ENCODE measurements around the gene IFIT2. TPM values are rescaled to one million over a fixed set of nuclear protein-coding genes. Genes with fewer than 3 reads are reported as not detected.

Gene IFIT2
- total RNA-seq, 1 experiment from 2014 or later = 0.58 TPM

DNA sequence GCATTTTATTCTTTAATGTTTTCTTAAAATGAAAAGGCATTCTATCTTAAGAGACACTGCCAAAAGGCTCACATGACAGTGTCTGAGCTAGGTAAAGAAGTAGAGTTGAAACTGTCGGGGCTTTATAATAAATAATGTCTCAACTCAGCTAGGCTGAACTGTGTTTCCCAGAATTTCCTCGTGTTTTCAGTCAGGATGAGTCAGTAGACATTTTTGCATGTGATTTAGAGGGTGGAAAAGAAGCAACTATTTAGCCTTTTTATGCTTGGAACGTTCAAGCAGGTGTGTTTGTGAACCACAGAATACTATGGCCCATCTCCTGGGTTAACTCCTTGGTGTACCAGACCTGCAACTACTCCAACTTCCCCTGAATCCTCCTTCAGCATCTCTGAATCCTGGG is 26.9 kb upstream of the IFIT2 start:
- intact Hi-C loops (cut with micrococcal nuclease) = no loop called here
- no peak for TF ChIP-seq CTCF (IDR thresholded peaks at IDR 0.05; ENCODE audit: unreplicated experiment)
- no peak for DNase-seq (ENCODE audit: unreplicated experiment)
- H3K4me3 Mint-ChIP-seq (ENCODE audit: unreplicated experiment) = no peak overlapping the region
- peaks cover 6% of the 10 kb centered on the region for H3K36me3 Mint-ChIP-seq (ENCODE audit: insufficient read depth, unreplicated experiment)
- H3K27me3 Mint-ChIP-seq (ENCODE audit: insufficient read depth, unreplicated experiment) = no peaks in the 10 kb centered on the region
- no TSS peak for BruUV-seq (replicated peaks)
- peaks cover 44% of the 10 kb centered on the region for H3K4me1 Mint-ChIP-seq (ENCODE audit: insufficient read depth, unreplicated experiment)
- H3K27ac Mint-ChIP-seq (ENCODE audit: low read depth, unreplicated experiment) = peak overlapping the region; percentile 63
- no peaks in the 10 kb centered on the region for H3K9me3 Mint-ChIP-seq (ENCODE audit: unreplicated experiment)
- POLR2A ChIA-PET = interaction anchor here (1.0 to 4.9 kb wide), 4 partner anchors 9 to 77 kb away, joined by 3 to 66 read pairs (median 4); partner anchors contain the start of gene IFIT2
- CTCF ChIA-PET = interaction anchor here (3.2 kb wide), 1 partner anchor 94 kb away, joined by 18 read pairs; no protein-coding TSS in a partner anchor

DNA sequence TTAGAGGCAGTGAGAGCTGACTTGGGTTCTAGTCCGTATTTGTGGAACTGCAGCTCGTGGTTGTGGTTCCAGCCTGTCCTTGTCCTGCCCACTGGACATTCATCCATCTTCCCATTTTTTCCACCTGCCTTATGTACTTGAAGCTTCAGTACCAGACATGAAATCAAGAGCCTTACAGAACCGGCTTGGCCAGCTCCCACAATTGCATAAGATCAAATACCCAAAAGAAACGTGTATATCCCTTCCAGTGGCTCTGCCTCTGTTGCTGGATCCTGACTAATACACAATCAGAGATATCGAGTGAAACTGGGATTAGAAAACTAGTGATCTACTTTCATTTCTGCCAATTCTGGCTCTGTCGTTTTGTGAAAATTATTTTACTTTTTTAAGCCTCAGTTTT is 26.5 kb upstream of the IFIT2 start:
- H3K9me3 Mint-ChIP-seq (ENCODE audit: unreplicated experiment) = no peaks in the 10 kb centered on the region
- intact Hi-C loops (cut with micrococcal nuclease) = no loop called here
- DNase-seq (ENCODE audit: unreplicated experiment) = no peak
- peaks cover 44% of the 10 kb centered on the region for H3K4me1 Mint-ChIP-seq (ENCODE audit: insufficient read depth, unreplicated experiment)
- peak overlapping the region; percentile 63 for H3K27ac Mint-ChIP-seq (ENCODE audit: low read depth, unreplicated experiment)
- H3K27me3 Mint-ChIP-seq (ENCODE audit: insufficient read depth, unreplicated experiment) = no peaks in the 10 kb centered on the region
- ChIA-PET CTCF (interaction anchor here (1.0 to 3.2 kb wide), 2 partner anchors 13 to 93 kb away, joined by 3 to 18 read pairs; no protein-coding TSS in a partner anchor), POLR2A (interaction anchor here (0.6 to 4.9 kb wide), 6 partner anchors 9 to 343 kb away, joined by 3 to 66 read pairs (median 3); partner anchors contain the start of gene IFIT2)
- peaks cover 6% of the 10 kb centered on the region for H3K36me3 Mint-ChIP-seq (ENCODE audit: insufficient read depth, unreplicated experiment)
- BruUV-seq (replicated peaks) = no TSS peak
- H3K4me3 Mint-ChIP-seq (ENCODE audit: unreplicated experiment) = no peak overlapping the region
- TF ChIP-seq CTCF (IDR thresholded peaks at IDR 0.05; ENCODE audit: unreplicated experiment) = no peak

DNA sequence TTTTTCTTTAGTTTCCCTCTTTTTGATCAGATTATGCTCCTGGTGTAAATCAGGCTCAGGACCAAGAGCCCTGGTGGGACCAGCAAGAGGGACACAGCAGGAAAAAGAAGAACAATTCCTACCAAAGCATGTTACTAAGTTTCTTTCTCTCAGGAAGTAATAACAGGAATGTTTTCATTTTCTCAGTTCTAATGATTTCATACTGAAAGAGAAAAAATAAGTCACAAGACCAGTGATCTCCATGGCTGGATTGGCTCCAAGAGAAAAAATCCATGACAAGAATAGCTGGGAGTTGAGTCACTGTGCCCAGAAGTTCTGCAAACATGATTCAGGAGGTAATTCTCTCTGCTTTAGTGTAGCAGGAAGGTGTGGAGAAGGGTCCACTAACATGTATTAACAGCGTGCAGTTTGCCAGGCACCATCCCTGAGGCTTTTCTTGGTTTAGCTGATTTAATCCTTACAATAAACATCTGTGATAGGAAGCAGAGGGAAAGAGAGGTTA is 23.8 kb upstream of the IFIT2 start:
- ChIA-PET POLR2A (interaction anchor here (0.6 to 4.9 kb wide), 20 partner anchors 13 to 365 kb away, joined by 3 to 66 read pairs (median 4); partner anchors contain the start of genes IFIT1, IFIT2, IFIT3 and LIPA), CTCF (interaction anchor here (0.7 to 2.0 kb wide), 2 partner anchors 19 to 23 kb away, joined by 3 to 6 read pairs; partner anchors contain the start of gene IFIT2)
- H3K9me3 Mint-ChIP-seq (ENCODE audit: unreplicated experiment) = no peaks in the 10 kb centered on the region
- peaks cover 6% of the 10 kb centered on the region for H3K36me3 Mint-ChIP-seq (ENCODE audit: insufficient read depth, unreplicated experiment)
- intact Hi-C loops (cut with micrococcal nuclease) = no loop called here
- H3K27me3 Mint-ChIP-seq (ENCODE audit: insufficient read depth, unreplicated experiment) = no peaks in the 10 kb centered on the region
- peaks cover 53% of the 10 kb centered on the region for H3K4me1 Mint-ChIP-seq (ENCODE audit: insufficient read depth, unreplicated experiment)
- peak overlapping the region; percentile 100 for H3K27ac Mint-ChIP-seq (ENCODE audit: low read depth, unreplicated experiment)
- no TSS peak for BruUV-seq (replicated peaks)
- peak; percentile 98 for DNase-seq (ENCODE audit: unreplicated experiment)
- no peak for TF ChIP-seq CTCF (IDR thresholded peaks at IDR 0.05; ENCODE audit: unreplicated experiment)
- H3K4me3 Mint-ChIP-seq (ENCODE audit: unreplicated experiment) = peak overlapping the region; percentile 62

DNA sequence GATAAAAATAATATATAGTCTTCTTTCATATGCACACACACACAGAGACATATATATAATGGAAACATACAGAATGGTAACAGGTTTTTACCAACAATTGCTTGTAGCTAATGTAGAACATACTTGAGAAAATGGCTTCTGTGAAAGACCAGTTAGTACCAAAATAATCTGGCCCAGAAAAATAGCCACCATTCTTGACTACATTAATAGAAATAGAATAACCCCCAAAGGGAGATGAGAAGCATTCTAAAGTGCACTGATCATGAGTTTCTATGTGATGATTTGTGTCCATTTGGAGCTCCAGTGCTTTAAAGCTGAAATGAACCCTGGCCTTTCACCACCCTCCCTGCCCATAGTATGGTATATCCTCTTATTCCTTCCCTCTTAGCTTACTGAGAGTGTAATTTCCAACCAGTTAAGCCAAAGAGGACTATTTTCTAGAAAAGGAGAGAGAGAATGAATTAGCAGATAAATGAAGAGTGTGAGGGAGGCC is 22.9 kb upstream of the IFIT2 start:
- ChIA-PET CTCF (interaction anchor here (2.0 kb wide), 1 partner anchor 23 kb away, joined by 6 read pairs; the partner anchor contains the start of gene IFIT2), POLR2A (interaction anchor here (0.5 to 4.9 kb wide), 16 partner anchors 14 to 494 kb away, joined by 3 to 66 read pairs (median 4); partner anchors contain the start of genes IFIT2, IFIT3 and LIPA)
- DNase-seq (ENCODE audit: unreplicated experiment) = no peak
- TF ChIP-seq CTCF (IDR thresholded peaks at IDR 0.05; ENCODE audit: unreplicated experiment) = no peak
- BruUV-seq (replicated peaks) = no TSS peak
- Mint-ChIP-seq H3K4me1 (ENCODE audit: insufficient read depth, unreplicated experiment) (peaks cover 59% of the 10 kb centered on the region), H3K27me3 (ENCODE audit: insufficient read depth, unreplicated experiment) (no peaks in the 10 kb centered on the region), H3K9me3 (ENCODE audit: unreplicated experiment) (no peaks in the 10 kb centered on the region), H3K36me3 (ENCODE audit: insufficient read depth, unreplicated experiment) (peaks cover 6% of the 10 kb centered on the region), H3K27ac (ENCODE audit: low read depth, unreplicated experiment) (peak overlapping the region; percentile 100), H3K4me3 (ENCODE audit: unreplicated experiment) (peak overlapping the region; percentile 13)
- intact Hi-C loops (cut with micrococcal nuclease) = no loop called here

Data from MCF 10A (cell line).